GM19240 (cell line): ENCODE measurements around the gene COASY.

Source experiments
- DNase-seq: peaks from one replicate; pipeline ENCODE4 v3.0.0; 2011; ENCODE audit warnings: low spot score; ENCODE audit not compliant: insufficient read length

COASY gene

DNA sequence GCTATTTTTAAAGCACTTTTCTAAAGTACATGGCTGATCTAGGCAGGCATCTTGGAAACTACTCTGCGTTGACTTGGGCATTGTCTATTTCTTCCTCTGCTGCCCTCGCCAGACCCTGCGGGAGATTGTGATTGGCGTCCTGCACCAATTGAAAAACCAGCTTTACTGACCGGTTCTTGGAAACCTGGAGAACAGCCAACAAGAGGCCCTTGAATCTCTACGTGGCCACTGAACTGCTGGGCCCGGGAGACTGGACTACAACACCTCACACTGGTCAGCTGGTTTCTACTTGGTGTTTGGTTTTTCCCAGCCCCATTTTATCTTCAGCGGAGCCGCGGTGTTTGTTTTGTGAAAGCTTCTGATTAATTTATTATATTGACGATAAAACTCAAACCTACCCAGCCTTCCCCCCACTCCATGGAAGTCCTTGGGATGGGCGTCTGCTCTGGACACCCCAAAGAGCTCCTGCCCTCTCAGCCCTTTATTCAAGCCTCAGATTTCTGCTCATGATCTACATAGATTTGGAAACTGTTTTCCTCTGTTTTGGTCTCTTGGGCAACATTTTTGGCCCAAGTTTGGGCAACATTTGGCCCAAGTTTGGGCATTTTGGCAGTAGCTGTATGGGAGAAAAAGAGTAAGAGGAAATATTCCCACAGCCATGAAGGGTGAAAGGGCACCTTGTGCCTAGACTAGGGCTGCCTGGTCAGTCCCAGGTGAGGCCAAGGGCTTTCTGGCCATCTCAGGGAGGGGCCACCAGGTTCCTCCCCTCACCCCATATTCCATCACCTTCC lies 9.7 kb downstream of the COASY start:
- DNase-seq: no peak

DNA sequence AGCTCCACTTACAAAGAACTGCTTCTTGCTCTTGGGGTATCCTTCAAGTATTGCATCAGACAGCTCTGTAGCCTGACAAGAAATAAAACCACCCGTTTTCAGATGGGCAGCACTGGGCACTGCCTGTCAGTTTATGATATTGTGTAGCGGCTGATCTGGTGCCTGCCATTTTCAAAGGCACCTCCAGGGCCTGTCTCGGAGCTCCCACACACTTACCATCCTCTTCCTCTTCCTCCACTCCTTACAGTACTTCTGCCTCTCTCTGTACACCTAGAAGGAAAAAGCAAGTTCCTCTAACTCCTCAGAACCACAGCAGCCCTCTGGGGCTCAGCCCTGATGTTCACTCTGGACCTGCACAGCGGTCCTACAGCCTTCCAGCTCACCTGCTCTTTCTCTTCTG lies 11.1 kb downstream of the COASY start:
- DNase-seq: no peak

DNA sequence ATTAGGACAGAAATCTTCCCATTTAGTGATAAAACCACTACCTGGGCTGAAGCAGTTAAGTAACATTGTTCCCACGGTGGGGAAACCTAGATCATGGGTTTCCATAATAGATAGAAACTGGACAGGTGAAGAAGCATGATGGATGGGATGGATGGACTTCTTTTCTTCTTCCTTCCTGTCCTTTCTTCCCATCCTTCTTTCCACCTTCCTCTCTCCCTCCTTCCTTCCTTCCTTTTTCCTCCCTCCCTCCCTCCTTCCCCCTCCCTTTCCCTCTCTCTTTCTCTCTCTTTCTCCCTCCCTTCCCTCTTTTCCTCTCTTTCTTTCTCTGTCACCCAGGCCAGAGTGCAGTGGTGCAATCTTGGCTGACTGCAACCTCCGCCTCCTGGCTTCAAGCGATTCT lies 12.5 kb downstream of the COASY start:
- DNase-seq: no peak

DNA sequence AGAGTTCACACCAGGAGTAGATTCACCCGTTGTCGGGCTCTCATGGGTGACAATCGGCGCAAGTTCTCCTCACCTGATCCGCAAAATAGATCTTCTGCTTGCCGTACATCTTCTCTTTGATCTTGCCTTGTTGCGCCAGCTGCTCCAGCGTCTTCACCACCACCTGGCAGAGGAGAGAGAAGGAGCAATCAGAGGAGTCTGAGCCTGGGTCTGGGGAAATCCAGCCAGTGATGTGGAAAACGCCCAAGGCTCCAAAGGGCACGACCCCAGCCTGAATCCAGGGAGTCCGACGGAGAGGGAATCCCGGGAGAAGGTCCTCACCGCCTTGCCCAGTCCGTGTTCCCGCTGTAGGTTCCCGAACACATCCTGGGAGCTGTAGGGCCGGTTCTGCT lies 15.2 kb downstream of the COASY start:
- DNase-seq: no peak

DNA sequence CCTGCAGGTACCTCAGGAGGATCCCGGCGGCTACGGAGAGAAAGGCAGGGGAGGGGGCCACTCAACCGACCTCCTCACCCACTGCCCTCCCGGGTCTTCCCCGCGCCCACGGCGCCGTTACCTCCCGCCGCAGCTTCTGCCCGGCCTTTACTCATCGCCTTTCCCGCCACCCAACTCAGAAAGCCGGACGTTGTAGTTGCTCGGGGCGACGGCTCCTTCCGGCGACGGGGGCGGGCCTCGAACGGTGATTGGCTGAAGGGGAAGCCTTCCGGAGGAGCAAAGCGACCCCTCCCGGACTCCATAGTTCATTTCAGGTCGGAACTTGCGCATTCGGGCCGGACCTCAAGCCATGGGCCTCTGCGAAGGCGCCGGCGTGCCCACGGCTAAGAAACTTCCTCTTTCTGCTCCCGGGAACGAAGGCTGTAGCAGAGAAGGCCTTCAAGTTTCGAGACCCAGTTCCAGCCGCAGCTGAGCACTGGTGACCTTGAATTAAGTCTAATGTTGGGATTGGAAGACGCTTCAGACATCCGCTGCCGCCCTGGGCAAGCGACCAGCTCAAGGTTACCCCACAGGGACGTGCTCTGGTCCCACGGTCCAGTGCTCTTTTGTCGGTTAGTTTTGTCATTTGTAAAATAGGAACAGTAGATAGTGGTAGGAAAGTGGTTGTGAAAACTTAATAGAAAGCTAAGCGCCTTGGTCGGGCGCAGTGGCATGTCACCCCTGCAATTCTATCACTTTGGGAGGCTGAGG lies 15.8 kb downstream of the COASY start, which contains the start of gene PSMC3IP:
Gene PSMC3IP, minus strand, starts transcription at position 198 of the 750 bp plus-strand sequence. Its CDS starts 43 bp downstream, at position 155.
- DNase-seq: peak; percentile 95

DNA sequence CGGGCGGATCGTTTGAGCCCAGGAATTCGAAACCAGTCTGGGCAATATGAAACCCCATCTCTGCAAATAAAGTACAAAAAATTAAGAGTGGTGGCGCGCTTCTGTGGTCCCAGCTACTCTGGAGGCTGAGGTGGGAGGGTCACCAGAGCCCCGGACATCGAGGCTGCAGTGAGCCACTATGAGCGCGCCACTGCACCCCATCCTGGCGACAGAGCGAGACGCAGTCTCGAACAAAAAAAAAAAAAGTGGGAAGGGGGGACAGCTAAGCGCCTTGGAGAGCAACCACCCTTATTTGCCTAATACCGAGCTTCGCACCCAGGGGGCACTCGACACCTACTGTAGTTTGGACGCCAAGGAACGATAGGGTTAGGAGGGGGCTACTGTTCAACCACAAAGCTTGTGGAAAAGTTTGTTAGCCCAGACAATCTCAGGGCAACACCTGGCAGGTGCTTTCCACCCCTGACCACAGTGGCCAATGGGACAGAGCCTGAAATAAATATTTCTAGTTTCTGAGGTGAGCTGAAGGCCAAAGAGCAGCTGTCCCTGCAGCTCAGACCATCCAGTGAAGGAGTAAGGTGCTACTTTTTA lies 16.4 kb downstream of the COASY start:
- peak; percentile 58 for DNase-seq

DNA sequence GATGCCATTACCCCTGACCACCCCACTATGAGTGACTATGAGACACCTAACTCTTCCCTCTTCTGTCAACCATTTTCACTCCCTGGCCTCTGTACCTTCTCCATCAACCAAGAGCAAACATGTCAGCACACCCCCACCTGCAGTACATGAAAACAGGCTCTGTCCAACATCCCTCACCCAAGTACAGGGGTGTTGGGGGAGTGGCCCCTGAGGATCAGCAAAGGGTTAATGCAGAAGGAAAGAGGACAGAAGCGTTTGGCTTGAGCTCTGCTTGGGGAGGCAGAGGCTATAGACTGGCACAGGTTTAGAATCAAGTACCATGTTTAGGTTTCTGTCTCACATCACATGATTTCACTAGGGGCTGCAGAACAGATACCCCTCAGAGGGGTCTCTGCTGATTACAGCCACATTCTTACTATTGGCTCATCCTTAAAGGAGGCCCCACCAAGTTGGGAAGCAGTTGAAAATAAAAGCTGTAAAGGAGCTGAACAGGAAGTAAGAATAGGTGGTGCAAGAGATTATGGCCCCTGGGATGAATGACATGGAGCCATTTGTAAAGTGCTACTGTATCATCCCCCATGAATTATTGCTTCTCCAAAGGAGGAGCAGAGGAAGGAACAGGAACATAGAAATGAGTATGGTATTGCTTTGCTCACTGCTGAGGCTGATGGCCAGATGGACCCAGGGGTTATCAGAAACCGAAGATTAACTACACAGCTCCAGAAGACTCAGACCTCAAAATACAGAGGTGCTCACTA lies 18.0 kb downstream of the COASY start:
- DNase-seq: no peak

DNA sequence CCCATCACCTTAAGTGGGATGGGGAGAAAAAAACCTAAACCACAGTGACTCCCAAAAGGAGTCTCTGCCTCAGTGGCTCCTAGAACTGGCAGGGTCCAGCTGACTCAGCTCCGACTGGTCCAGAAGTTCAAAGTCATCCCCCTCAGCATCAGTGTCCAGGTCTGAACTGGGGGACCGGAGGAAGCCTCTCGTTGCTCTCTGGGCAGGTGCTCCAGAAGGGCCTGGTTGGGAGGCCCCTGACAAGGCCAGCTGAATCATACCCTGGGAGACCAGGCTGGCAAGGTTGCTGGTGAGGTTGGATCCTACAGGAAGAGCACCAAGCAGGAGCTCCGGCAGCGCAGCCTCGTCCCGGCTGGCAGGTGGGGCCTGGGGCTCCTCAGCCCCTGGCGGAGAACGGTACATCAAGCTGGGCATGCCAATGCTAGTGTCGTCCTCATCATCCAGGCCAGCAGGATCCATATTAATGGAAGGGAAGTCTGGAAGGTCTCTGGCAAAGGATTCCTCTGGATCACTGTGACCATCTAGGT lies 19.9 kb downstream of the COASY start:
- no peak for DNase-seq

DNA sequence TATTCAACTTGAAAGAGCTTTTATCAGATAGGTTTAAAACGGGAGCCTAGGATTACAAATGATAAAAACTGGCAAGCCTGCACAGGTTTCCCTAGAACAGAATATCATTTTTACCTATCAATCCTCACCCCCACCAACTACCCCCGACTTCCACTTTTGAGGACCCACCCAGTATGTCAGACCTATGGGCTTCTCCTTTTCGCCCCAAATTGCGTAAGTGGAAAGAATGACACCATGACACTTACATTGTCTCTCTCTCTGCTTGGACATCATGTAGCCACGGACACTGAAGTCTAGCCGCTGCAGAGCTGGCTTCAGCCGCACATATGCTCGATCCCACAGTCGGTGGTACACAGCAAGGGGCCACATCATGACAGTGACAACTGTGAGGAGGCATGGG lies 22.9 kb downstream of the COASY start:
- no peak for DNase-seq

DNA sequence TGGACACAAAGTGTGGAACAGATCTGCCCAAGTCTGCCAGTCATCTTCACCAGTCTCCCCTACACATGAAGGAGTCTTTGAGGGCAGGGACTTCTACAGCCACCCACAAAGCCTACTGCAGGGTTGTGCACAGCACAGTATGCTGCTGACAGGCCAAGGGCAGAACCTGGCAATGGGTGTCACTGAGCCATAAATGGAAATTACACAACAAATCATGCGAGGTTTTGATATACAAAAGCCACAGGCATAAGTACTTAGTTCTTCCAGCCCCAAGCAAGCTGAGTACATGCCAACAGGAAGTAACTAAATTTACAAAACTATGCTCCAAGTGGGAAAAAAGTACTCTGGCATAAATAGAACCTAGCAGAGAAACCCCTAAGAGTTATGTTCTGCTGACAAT lies 23.4 kb downstream of the COASY start:
- no peak for DNase-seq

DNA sequence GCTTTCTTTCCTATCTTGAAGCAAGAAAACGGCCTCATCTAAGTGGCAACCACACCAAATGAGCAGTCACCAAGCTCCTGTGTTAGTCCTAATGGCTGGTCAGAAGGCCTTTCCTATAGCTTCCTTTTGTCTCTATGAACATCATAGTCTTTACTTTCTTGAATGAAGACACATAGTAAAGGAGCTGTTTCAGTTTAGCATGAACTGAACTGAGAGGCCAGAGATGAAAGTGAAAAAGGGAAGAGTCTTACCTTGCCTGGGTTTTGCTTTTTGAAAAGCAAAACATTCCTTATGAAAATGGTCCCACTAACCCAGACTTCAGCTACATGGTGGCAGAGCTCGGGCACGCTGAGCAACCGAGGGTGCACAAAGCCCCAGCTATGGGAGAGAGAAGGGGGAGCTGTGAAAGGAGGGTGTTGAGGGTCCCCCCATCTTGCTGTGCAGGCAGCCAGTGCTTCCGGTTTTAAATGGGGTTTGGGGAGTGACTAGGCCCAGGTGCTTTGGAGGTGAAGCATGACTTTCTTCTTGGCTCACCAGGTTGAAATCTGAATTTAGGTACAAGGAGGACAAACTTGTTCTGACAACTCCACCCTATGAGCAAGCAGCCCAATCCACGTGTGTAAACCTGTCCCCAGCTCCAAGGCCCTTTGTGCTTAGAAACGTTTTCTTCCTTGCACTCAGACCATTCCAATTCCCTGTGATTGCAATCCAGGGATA lies 24.7 kb downstream of the COASY start:
- DNase-seq: peak; percentile 67

DNA sequence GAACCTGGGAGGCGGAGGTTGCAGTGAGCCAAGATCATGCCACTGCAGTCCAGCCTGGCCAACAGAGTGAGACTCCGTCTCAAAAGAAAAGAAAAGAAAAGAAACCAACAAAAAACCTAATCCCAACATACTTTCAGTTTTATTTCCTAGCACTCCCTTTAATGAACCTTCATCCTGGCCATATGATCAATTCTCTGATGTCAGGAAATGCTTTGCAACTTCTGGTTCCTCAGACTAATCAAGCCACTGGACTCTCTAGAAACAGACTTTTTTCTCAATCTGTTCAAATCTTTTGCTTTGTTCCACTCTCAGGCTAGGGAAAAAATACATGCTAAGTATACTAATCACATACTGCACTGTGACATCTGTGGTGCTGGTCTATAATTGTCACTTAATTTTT lies 28.9 kb downstream of the COASY start:
- DNase-seq: no peak

DNA sequence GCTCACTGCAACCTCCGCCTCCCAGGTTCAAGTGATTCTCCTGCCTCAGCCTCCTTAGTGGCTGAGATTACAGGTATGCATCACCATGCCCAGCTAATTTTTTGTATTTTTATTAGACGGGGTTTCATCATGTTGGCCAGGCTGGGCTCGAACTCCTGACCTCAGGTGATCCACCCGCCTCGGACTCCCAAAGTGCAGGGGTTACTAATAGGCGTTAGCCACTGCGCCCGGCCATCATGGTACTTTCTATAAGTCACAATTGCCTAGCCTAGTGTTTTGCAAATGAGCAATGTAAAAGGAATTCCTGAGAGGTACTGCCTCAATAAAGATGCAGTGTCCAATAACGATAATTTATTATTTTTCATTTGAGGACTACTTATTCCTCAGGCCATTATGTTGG lies 29.5 kb downstream of the COASY start:
- DNase-seq: no peak

DNA sequence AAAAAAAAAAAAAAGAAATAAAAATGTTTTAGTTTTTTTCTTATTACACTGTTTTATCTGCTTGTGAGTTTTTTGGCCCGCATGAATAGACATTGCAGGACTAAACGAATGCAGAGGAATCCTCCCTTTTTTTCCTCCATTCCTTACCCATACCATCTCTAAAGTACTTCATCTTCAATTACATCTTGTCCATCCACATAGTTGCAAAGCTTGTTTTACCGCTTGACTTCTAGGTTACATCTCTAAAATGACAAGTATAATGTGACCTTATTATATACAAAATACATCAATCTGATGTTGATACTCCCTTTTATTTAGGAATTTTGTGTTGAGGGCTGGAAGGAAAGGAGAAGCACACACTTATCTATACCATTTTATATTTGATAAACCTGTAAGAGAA lies 34.4 kb downstream of the COASY start:
- DNase-seq: no peak

DNA sequence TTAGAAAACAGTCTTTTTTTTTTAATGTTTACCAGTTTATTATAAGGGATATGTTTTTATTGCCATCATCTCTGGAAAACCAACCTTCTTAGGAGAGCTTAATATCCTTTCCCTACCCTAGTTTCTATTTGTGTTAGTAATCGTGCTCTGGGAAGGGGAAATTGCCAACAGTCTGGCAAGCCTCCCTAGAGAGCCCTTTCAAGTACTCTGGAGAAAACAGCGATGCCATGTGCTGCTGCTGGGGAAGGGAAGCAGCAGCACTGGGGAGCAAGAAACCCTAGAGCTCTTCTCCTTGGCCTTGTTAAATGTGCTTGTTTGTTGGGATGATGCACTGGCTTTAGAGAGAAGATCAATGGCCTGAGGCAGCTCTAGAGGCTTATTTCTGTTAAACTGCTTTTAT lies 37.0 kb downstream of the COASY start:
- DNase-seq: no peak

DNA sequence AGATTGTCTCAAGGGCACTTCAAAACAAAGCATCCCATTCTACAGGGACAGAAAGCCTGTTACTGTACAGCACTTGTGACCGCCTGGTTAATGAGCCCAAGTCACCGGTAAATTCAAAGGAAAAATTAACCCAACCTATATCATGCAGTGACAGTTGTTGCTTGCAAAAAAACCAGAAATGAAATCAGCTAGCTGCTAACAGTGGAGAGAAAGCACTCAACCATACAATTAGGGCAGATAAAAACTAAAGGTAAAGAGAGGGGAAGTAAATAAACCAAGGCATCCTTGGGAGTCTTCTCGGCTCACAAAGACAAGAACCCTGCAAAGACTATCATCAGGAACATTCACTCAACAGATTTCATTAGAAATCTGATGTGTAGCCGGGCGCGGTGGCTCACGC lies 41.4 kb downstream of the COASY start:
- DNase-seq: no peak

DNA sequence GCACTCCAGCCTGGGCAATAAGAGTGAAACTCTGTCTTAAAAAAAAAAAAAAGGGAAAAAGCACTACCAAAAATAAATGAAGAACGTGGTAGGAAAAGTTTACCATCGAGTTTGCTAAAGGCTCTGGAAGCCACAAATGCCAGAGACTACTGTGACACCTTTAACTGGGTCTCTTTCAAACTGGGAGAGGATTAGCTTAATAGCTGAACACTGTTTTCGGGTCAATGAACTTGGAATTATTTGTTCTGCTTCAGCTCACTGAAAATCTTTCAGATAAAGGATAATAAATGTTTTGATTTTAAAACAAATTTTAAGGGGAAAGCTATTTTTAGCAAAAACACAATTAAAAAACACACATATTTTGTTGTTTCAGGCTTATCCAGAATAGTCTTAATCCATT lies 45.8 kb downstream of the COASY start:
- DNase-seq: no peak

DNA sequence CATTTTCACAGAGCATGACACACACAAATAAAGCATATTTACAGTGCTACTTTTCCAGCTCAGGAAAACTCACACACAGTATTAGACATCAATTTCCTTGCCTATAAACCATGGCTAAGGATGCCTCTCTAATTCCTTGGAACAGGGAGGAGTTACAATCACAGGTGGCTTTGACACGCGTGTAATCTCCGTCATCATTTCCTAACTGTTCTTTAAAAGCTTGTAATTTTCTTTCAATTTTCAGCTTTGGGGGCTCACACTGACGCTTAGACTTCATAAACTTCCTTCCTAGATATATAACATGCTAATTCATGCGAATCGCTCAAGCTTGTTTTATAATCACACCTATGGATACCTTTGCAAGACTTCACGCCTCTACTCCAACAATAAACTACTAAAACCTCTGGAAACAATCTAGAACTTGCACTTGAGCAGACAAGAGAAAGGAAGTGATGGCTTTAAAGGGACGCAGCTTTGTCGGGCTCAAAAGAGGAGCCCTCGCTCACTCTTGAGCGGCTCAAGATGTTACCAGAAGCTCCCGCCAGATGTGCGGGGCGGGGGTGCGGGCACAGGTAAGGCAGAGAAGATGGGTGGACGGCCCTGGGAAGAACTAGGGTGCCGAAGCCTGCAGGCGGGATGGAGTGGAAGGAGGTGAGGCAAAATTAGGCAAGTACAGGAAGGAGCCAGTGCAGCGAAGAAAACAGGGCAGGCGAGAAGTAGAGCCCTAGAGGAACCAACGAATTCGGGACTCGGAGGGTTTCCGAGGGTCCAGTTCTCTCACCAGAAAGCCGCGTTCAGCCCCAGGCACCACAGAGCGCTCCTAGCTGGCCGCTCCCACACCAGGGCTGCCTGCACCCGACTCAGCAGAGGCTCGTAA lies 46.6 kb downstream of the COASY start:
- DNase-seq: no peak

DNA sequence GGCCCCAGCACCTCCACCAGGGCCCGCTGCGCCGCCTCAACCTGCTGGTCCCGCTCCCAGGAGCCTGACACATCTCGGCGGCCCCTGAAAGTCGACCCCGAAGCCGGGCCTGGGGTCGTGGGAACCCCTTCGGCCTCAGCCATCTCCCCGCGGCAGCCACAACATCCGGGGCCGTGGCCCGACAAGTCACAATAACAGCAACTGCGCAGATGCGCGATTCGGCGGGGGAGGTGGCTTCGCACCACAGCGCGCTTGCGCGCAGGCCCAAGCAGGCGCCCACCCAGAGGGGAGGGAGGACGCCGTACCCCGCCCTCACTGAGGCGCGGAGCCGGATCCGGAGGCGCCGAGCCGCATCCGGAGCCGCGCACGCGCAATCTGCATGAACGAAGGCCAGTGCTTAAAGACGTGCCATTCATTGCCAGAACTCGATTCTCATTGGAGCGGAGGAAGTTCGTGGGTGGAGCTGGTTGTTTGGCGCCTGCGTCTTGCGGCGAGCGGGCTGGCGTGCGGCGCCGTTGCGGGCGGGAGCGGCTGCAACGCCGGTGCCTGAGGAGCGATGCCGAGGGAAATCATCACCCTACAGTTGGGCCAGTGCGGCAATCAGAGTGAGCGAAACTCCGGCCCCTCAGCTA lies 47.4 kb downstream of the COASY start, which contains the start of the genes RETREG3 and TUBG1:
Gene RETREG3, minus strand, starts transcription at position 193 of the 632 bp plus-strand sequence. Its CDS starts 50 bp downstream, at position 143.
Gene TUBG1, plus strand, starts transcription at position 502 of the 632 bp plus-strand sequence. Its CDS starts 55 bp downstream, at position 557.
- DNase-seq: peak; percentile 96
